Neutrophil (primary cell): ENCODE measurements around the gene ERN1.

Source experiments
- H3K27ac ChIP-seq: fragments of 200-600 bp; sonication (generic); 2 replicates; pipeline ENCODE4 v1.5.1; 2016; ENCODE audit warnings: mild to moderate bottlenecking, moderate library complexity
- H3K27me3 ChIP-seq: fragments of 200-600 bp; sonication (generic); 2 replicates; pipeline ENCODE4 v1.6.0; 2016; ENCODE audit warnings: mild to moderate bottlenecking
- H3K36me3 ChIP-seq: fragments of 200-600 bp; sonication (generic); 2 replicates; pipeline ENCODE4 v1.5.1; 2017
- H3K4me1 ChIP-seq, 2 experiments: fragments of 200-600 bp in 1 of 2; sonication (generic) in 1 of 2; 1 replicate in 1 of 2; 2 replicates in 1 of 2; pipeline versions ENCODE4 v1.5.1 to v1.6.1; 2013 to 2016; ENCODE audit warnings: low read depth in 1 of 2, low read length in 1 of 2, mild to moderate bottlenecking in 1 of 2, moderate library complexity in 1 of 2; ENCODE audit not compliant: control insufficient read depth in 1 of 2, insufficient read depth in 1 of 2
- H3K4me3 ChIP-seq, 2 experiments: fragments of 200-600 bp in 1 of 2; sonication (generic) in 1 of 2; 1 replicate in 1 of 2; 2 replicates in 1 of 2; pipeline ENCODE4 v1.5.1; 2013 to 2016; ENCODE audit warnings: low read depth in 1 of 2, low read length in 1 of 2, mild to moderate bottlenecking in 1 of 2, moderate library complexity in 1 of 2
- H3K9me3 ChIP-seq: fragments of 200-600 bp; sonication (generic); 2 replicates; pipeline ENCODE4 v1.5.1; 2016
- TF ChIP-seq, protein P1 (sequence below): fragments of 200-600 bp; sonication (generic); IDR thresholded peaks from 2 replicates; pipeline ENCODE4 v1.5.1; 2016; ENCODE audit warnings: antibody characterized with exemption

The ERN1 gene

DNA sequence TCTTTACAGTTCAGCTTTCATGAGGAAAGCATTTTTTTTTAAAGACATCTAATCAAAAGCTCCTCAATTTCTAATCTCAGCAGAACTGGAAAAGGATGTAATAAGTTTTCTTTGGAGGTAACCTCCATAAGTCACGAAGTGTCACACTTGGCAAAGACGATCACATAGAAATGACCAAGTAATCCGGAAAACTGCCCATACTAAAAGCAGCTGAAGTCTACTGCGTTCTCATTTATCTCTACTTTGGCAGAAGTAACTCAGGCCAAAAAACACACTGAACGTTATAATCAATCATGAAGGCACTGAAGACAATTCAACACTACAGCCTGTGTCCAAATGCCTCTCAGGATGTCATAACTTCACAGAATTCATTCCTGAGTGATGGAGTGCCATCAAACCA lies 39.8 kb downstream of the ERN1 start:
- Histone ChIP-seq H3K9me3 (no peaks in the 10 kb centered on the region), H3K27me3 (no peaks in the 10 kb centered on the region), H3K4me3 (no peak overlapping the region), H3K36me3 (no peaks in the 10 kb centered on the region), H3K27ac (peak overlapping the region; percentile 88), H3K4me1 (peaks cover 25 to 30% of the 10 kb centered on the region in 2 experiments)
- TF ChIP-seq, protein P1, sequence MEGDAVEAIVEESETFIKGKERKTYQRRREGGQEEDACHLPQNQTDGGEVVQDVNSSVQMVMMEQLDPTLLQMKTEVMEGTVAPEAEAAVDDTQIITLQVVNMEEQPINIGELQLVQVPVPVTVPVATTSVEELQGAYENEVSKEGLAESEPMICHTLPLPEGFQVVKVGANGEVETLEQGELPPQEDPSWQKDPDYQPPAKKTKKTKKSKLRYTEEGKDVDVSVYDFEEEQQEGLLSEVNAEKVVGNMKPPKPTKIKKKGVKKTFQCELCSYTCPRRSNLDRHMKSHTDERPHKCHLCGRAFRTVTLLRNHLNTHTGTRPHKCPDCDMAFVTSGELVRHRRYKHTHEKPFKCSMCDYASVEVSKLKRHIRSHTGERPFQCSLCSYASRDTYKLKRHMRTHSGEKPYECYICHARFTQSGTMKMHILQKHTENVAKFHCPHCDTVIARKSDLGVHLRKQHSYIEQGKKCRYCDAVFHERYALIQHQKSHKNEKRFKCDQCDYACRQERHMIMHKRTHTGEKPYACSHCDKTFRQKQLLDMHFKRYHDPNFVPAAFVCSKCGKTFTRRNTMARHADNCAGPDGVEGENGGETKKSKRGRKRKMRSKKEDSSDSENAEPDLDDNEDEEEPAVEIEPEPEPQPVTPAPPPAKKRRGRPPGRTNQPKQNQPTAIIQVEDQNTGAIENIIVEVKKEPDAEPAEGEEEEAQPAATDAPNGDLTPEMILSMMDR: no peak

DNA sequence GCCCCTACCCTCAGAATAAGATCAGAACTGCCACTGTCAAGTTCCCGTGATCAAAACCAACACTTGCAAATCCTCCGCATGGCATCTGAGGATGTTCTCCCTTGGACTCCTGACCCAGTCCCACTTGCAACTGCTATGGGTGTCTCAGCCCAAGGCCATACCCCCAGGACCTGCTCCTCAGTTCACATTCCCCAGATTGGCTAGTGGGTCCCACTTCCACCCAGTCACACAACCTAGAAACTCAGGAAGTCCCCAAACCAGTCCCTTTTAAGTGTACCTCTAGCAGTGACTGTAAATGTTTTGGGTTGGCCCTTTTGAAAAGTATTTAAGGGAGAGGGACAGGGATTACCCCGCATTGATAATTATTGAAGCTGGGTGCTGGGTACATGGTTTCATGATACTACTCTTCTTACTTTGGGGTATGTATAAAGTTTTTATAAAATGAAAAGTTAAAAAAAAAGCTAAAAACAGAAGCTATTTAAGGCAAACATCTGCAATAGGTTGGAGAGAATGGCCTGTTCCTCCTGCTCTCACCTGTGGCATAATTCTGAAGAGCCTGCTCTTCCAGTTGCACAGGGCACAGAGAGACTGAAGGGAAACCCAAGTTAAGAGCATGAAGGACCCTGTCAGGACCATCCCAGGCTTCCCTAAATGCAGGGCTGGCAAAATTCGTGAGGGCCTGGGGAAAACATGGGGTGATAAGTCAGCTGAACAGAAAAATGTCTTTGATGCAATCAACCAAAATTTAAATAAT lies 42.5 kb downstream of the ERN1 start:
- H3K27ac ChIP-seq: peak overlapping the region; percentile 39
- H3K4me1 ChIP-seq: peaks cover 31 to 40% of the 10 kb centered on the region in 2 experiments
- TF ChIP-seq, protein P1: no peak

DNA sequence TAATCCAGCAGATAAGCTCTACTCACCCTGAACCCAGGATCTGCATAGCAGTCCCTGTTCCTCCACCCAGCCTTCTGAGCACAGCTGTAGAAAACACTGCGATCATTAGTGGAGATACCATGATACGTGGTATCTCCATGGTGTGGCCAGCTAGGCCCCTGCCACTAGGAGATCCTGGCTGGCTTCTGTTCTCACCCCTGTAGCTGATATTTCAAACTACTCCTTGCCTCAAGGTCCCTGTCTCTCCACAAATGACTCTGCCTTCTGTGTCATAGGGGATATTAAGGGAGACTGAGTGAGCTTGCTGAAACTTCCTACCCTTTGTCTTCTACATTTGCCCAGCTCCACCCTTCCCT lies 44.3 kb downstream of the ERN1 start:
- peaks cover 38 to 48% of the 10 kb centered on the region in 2 experiments for H3K4me1 ChIP-seq
- no peaks in the 10 kb centered on the region for H3K27me3 ChIP-seq
- H3K27ac ChIP-seq: peak overlapping the region; percentile 99
- H3K9me3 ChIP-seq: no peaks in the 10 kb centered on the region
- TF ChIP-seq, protein P1: no peak
- H3K36me3 ChIP-seq: no peaks in the 10 kb centered on the region
- H3K4me3 ChIP-seq: no peak overlapping the region

More for the DNA sequence above, 42.5 kb downstream of the ERN1 start:
- Histone ChIP-seq H3K4me3 (no peak overlapping the region), H3K36me3 (no peaks in the 10 kb centered on the region), H3K27me3 (no peaks in the 10 kb centered on the region), H3K9me3 (no peaks in the 10 kb centered on the region)

DNA sequence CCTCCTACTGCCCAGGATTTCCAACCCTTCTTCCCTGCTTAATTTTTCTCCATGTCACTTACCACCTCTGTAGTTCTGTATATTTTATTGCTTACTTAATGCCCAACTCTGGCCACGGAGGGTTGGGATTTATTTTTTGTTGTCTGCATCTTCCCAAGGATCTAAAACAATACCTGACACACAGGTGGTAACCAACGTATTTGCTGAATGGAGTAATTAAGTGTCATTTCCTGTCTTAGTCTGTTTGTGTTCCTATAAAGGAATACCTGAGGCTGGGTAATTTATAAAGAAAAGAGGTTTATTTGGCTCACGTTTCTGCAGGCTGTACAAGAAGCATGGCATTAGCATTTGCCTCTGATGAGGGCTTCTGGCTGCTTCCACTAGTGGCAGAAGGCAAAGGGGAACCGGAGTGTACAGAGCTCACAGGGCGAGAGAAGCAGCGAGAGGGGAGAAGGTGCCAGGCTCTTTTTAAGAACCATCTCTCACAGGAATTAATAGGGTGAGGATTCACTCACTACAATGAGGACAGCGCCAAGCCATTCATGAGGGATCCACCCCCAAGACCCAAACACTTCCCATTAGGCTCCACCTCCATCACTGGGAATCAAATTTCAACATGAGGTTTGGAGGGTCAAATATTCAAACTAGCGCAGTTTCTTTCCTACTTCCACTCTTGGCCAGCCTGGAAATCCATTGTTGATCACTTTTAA lies 44.8 kb downstream of the ERN1 start:
- TF ChIP-seq, protein P1: no peak
- Histone ChIP-seq H3K4me3 (no peak overlapping the region), H3K27ac (peak overlapping the region; percentile 99), H3K36me3 (no peaks in the 10 kb centered on the region), H3K27me3 (no peaks in the 10 kb centered on the region), H3K9me3 (no peaks in the 10 kb centered on the region), H3K4me1 (peaks cover 44 to 54% of the 10 kb centered on the region in 2 experiments)

DNA sequence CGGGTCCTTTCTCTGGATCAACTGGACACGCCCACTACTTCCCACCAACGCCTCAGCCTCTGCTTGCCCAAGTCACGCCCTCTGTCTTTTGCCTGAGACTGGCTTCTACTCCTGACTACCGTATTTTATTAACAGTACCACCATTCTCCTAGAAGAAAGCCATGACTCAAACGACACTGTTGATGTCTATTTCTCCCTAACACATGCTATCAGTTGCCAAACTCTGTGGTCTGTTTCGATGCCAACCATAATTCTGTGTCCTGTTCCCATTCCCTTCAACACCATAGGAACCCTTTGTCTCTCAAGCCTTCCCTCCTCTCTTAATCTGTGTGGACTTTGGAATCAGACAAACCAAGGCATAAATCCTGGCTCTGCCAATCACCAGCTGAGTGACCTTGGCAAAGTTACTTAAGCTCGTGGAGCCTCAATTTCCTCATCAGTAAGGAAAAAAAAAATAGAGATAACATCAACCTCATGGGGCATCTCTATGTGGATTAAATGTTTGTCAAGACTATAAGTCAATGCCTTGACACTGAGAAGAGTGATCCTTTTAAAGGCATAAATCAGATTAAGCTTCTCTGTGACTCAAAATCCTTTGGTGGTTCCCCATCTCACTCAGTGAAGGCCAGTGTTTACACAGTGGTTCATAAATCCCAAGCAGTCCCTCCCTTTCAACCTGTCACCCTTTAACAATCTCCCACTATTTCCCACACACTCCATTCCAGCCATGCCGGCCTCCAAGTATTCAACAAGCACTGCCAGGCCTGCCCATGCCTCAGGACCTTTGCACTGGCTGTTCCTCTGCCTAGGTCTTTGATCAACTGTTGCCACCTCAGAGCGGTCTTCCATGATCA lies 45.6 kb downstream of the ERN1 start:
- H3K4me3 ChIP-seq: no peak overlapping the region

More for the DNA sequence above, 45.6 kb downstream of the ERN1 start:
- TF ChIP-seq, protein P1: no peak
- Histone ChIP-seq H3K27me3 (no peaks in the 10 kb centered on the region), H3K9me3 (no peaks in the 10 kb centered on the region), H3K4me1 (peaks cover 46 to 54% of the 10 kb centered on the region in 2 experiments), H3K27ac (peak overlapping the region; percentile 99), H3K36me3 (no peaks in the 10 kb centered on the region)
